ENCODE data around the gene CTNNBL1.

DNA sequence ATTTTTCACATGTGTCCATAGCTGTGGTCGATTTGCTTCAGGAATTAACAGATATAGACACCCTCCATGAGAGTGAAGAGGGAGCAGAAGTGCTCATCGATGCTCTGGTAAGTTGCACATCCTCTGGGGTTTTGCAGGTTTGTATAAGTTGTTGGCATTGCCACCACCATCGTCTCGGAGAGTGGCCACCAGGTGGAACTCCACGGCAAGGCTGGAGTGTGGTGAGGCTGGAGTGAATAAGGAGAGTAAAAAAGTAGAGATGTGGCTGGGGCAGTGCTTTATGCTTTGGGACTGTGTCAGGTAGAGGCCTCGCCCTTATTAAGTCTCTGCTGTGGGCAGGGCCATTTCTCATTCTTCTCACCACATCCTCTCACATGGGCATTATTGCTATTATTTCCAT lies 63.7 kb downstream of the CTNNBL1 start:
- TF ChIP-seq, protein P1, sequence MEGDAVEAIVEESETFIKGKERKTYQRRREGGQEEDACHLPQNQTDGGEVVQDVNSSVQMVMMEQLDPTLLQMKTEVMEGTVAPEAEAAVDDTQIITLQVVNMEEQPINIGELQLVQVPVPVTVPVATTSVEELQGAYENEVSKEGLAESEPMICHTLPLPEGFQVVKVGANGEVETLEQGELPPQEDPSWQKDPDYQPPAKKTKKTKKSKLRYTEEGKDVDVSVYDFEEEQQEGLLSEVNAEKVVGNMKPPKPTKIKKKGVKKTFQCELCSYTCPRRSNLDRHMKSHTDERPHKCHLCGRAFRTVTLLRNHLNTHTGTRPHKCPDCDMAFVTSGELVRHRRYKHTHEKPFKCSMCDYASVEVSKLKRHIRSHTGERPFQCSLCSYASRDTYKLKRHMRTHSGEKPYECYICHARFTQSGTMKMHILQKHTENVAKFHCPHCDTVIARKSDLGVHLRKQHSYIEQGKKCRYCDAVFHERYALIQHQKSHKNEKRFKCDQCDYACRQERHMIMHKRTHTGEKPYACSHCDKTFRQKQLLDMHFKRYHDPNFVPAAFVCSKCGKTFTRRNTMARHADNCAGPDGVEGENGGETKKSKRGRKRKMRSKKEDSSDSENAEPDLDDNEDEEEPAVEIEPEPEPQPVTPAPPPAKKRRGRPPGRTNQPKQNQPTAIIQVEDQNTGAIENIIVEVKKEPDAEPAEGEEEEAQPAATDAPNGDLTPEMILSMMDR (IDR thresholded peaks at IDR 0.05; ENCODE audit: poor library complexity): no peak
- no peak for TF ChIP-seq EZH2 (IDR thresholded peaks at IDR 0.05; ENCODE audit: borderline replicate concordance)

Data from hepatocyte (in vitro differentiated cells).